Stimulated activated CD4-positive, alpha-beta T cell treated with anti-CD3 and anti-CD28 coated beads, Interleukin-1b, Interleukin-23, amount 100 ng/mL, for 4 hours (primary cell): ENCODE results near the gene SPATA6L.
A peak's percentile ranks its signal among the peaks of the same experiment; 100 is the strongest.
"Not testable (repeated sequence)": the region's sequence is repeated elsewhere in the genome, so short reads cannot be mapped to it uniquely, and the experiment has no call there.

ENCODE experiments used
- DNase-seq, 2 donors: peaks; one replicate each; pipeline ENCODE4 v3.0.0-alpha.2; 2020; ENCODE audit warnings: low read depth in 2 of 2

Gene SPATA6L

DNA sequence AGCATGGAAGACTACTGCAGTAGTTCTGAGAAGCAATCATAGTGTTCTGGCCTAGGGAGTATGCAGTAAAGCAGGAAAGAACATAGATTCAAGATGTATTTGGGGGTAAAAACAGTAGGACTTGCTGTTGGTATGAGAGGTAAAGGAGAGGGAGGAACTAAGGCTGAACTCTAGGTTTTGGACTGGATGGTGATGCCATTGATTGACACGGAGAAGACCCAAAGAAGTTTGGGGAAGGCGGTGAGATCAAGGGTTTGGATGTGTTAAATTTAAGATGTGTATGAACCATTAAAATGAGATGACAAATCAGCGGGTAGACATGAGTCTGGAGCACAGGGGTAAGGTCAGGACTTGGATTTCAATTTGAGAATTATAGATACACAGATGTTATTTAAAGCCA lies 11.1 kb upstream of the SPATA6L start:
- no peak for DNase-seq

- DNase-seq = no peak
These were observed 8.5 kb upstream of the SPATA6L start for GRCh38 chr9:4674783-4675182.

DNA sequence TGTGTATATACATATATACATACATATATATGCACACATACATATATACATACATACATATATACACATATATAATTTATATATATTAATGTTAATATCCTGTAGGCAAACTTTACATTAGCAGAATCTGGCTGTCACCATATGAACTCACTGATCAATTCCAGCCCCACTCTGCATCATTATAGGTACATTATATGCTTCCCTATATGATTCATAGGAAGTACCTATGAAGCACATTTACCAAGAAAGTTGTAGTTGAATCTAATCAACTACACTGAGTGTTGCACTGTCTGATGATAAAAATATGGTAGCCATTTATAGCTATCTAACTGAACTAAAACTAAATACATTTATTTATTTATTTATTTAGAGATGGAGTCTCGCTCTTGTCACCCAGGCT lies 5.5 kb upstream of the SPATA6L start:
- DNase-seq = no peak

GRCh38 chr9:4670591-4670990 lies 4.3 kb upstream of the SPATA6L start:
- no peak for DNase-seq

DNA sequence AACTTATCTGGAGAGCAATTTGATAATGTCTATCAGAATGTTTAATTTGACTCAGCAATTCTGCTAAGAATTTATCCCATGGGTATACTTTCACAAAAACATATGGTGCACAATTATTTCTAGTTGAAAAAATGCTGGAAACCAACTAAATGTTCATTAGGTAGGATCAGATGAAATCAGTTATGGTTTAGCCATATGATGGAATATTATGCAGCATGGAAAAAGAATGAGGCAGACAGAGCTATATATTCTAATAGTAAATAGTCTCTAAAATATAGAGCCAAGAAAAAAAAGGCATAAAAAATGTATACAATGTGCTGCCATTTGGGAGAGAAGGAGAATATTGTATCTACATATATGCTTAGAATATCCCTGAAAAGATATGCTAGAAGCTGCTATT lies 3.6 kb upstream of the SPATA6L start:
- DNase-seq = no peak

GRCh38 chr9:4668604-4669003 lies 2.3 kb upstream of the SPATA6L start:
- no peak for DNase-seq

GRCh38 chr9:4667681-4668080 lies 1.4 kb upstream of the SPATA6L start:
- DNase-seq = no peak

- no peak for DNase-seq
These were observed 923 bp downstream of the SPATA6L start for GRCh38 chr9:4665357-4665756.

- DNase-seq = no peak
These were observed 2.3 kb downstream of the SPATA6L start for GRCh38 chr9:4663956-4664355.

- no peak for DNase-seq
These were observed 3.1 kb downstream of the SPATA6L start for GRCh38 chr9:4662989-4663792.

- DNase-seq = peak; percentile 33 to 61
These were observed 3.9 kb downstream of the SPATA6L start, which contains the start of gene PLPP6 for GRCh38 chr9:4662108-4662988. Gene PLPP6, plus strand, starts transcription at chr9:4662294. Its CDS starts 82 bp downstream, at chr9:4662376.

- no peak for DNase-seq
These were observed 4.7 kb downstream of the SPATA6L start for GRCh38 chr9:4661611-4662010.

- DNase-seq = no peak
These were observed 5.1 kb downstream of the SPATA6L start for GRCh38 chr9:4661165-4661564.

- DNase-seq = not testable (repeated sequence)
These were observed 5.6 kb downstream of the SPATA6L start for GRCh38 chr9:4660665-4661064.

DNA sequence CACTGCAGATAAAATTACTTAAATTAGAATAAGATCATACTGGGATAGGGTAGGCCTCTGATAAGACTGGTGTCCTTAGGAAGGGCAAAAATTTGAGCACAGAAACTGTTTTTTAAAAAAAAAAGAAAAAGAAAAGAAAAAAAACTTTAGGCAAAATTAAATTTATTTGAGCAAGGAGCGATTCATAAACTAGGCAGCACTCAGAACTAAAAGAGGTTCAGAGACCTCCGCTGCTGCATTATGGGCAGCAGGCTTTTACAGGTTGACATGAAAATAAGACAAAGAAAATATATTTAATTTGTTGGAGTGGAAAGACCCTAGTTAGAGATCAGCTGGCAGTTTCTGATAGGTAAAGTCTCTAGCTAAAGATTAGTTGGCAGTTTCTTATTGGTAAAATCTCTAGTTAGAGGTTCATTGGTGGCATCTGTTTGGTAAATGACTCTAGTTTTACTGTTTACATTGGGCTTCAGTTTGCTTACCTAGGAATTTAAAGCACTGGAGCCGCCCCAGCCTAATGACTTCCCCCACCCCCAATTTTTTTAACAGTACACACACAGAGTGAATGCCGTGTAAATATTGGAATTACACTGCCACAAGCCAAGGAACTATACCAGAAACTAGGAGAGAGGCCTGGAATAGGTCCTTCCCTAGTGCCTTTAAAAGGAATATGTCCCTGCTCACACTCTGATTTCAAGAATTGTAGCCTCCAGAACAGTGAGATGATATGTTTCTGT lies 8.7 kb downstream of the SPATA6L start:
- no peak for DNase-seq

GRCh38 chr9:4656621-4657020 lies 9.7 kb downstream of the SPATA6L start:
- no peak for DNase-seq

- not testable (repeated sequence) for DNase-seq
These were observed 10.1 kb downstream of the SPATA6L start for GRCh38 chr9:4656196-4656595.

DNA sequence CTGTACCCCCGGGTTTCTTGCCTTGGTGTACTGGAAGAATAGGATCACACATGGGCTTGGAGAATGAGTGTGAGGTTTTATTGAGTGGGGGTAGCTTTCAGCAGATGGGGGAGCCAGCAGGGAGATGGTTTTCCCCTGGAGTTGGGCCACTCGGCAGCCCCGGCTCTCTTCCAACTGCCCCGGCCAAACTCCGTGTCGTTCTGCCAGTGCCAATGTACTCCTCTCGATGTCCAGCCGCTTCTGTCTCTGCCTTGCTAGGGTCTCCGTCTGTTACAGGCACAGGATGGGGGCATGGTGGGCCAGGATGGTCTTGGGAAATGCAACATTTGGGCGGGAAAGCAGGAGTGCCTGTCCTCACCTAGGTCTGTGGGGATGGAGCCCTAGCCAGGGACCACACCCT lies 11.7 kb downstream of the SPATA6L start:
- no peak for DNase-seq

- DNase-seq = no peak
These were observed 12.2 kb downstream of the SPATA6L start for GRCh38 chr9:4654084-4654483.

DNA sequence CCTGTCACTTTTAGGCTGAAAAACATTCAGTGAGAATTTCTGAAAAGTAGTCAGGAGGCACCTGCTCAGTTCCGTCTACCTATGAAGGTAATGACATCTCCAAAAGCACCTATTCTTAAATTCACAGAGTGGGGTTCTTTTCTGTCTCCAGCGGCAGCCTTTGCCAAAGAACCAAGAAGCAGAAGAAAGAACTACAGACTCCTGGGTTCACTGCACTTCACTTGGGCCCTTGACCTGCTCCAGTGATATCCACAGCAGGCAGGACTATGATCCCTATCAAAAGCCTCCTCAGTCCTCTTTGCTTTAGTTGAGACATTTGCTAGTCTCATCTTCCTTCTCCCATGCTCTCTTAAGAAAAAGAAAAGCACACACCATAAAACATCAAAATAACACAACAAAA lies 23.9 kb downstream of the SPATA6L start:
- no peak for DNase-seq

- no peak for DNase-seq
These were observed 26.3 kb downstream of the SPATA6L start for GRCh38 chr9:4640027-4640426.

- DNase-seq = no peak
These were observed 26.9 kb downstream of the SPATA6L start for GRCh38 chr9:4639420-4639819.
